H4 (cell line): ENCODE data around the gene THBS2. TPM values are rescaled to one million over a fixed set of nuclear protein-coding genes. Genes with fewer than 3 reads are reported as not detected.
"Not testable (repeated sequence)": the region's sequence is repeated elsewhere in the genome, so short reads cannot be mapped to it uniquely, and the experiment has no call there.

Experiments
- DNase-seq: peaks from one replicate; pipeline ENCODE4 v3.0.0-alpha.2; 2015; ENCODE audit warnings: low spot score
- total RNA-seq: library from RNA; depleted of rRNA; stranded (reverse); fragments of >200 nt; shearing (Covaris generic); gene quantifications from 2 replicates; pipeline ENCODE4 v1.2.3, GENCODE V29; 2014

Gene THBS2
- total RNA-seq, 1 experiment from 2014 or later: 0.19 TPM

- no peak for DNase-seq
Observed at GRCh38 chr6:169271877-169272216, 18.2 kb upstream of the THBS2 start.

- no peak for DNase-seq
Observed at GRCh38 chr6:169271158-169271876, 17.7 kb upstream of the THBS2 start.

GRCh38 chr6:169270077-169270380, 16.4 kb upstream of the THBS2 start:
- not testable (repeated sequence) for DNase-seq

- DNase-seq: no peak
Observed at GRCh38 chr6:169269180-169270076, 15.8 kb upstream of the THBS2 start.

DNA sequence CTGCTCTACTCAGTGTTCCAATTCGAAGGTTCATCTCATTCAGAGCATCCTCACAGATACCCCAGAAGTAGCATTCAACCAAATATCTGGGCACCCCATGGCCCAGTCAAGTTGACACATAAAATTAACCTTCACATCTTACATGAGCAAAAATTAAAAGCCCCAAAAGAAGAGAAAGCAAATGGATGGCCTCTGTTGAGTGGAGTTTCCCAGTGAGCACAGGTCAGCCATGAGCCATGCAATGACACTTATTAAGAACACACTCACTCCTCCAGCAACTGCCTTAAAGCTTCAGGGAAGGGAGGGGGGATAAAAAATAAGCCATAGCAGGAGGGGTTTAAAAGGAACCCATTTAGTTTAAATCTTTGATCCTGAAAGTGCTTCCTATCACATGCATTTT, 14.6 kb upstream of the THBS2 start:
- no peak for DNase-seq

DNA sequence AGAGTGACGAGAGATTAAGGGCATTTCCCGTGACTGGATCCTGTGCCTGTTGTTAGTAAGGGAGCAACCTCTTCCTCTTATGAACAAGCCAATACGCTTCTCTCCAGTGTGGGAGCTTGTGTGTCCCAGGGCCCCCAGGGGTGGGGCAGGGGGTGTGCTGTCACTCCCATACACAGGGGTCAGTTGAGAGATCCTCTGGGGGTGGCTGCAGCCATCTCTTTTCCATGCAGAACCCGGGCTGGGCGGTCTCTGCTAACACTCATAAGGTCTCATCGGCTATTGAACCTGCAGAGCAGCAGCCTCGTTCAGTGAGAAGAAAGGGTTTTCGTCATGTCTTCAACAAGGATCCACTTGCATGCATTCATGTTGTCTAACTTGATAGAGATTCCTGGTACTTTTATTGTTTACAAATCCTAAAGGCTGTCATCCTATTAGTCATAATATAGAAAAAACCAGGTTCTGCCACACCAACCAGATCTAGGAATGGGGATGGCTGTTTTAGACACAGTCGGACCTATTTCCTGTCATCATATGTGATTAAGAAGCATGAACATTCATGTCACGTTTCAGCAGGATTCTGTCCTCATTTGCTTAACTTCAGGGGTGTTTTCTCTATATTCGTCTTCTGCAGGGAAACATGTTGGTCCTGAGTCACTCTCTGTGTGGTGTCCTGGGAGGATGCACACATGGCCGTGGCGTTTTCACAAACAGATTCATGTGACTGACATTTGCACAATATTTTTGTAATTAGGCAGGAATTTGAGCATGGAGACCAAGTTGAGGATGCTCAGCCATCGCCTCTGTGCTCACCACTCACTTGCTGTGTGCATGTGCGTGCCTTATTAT, 13.3 kb upstream of the THBS2 start:
- no peak for DNase-seq

DNA sequence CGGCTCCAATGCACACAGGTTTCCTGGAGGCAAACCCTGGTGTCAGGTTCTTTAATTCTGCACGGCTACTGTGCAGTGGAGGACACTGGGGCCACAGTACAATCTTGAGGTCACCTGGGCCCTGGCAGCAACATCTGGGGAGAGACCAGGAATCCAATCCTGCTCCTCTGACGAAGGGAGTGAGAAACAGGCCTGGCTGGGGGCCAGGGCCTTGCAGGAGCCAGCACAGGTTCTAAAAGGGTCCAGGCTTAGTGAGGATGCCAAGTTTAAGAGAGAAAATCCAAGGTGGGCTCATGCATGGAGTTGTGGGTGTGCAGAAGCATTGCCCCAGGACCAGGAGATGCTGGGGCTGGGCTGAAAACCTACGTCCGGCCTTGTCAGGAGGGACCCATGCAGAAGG, 12.6 kb upstream of the THBS2 start:
- no peak for DNase-seq

DNA sequence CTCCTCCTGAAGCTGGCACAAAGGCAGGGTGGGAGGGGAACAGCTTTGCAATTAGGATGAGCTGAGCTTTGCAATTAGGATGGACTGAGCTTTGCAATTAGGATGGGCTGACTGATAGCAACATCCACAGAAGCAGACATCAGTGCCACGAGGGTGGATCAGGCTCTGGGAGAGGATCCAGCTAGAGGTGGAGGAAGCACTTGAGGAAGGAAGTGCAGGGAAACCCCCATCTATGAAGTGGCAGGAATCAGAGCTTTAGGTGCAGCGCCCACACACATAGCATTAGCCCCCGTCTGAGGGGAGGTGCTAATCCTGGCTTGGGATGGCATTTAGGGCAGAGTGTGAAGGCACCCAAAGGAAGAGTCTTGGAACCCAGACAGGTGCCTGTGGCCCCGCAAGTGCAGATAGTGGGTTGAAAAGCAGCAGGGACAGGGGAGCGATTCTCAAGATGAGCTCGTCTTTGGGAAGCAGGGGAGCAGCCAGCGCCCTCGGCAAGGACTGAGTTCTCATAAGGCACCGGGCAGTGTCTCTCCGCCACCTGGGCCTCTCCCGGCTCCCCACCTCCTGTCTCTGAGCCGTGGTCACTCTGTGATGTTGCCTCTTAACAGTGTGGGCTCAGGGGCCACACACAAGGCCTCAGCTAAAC, 12.0 kb upstream of the THBS2 start:
- no peak for DNase-seq

- DNase-seq: peak; percentile 53
Observed at GRCh38 chr6:169263836-169264608, 10.4 kb upstream of the THBS2 start.

DNA sequence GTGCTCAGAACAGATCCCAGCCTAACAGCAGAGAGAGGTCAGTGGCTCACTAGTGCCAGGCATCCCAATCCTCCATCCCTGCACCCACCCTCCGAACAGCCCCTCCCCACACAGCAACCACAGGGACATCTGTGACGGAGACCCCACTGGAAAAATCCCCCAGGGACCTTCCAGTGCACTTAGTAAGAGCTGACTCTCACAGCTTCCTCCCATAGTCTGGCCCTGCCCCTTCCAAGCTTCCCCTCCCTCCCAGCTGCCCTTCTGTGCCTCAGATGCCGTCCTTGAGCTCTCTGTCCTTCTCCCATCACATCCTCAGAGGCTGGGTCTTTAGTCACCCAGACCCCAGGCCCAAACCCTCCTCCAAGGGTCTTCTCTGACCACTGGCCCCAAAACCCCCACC, 9.7 kb upstream of the THBS2 start:
- no peak for DNase-seq

DNA sequence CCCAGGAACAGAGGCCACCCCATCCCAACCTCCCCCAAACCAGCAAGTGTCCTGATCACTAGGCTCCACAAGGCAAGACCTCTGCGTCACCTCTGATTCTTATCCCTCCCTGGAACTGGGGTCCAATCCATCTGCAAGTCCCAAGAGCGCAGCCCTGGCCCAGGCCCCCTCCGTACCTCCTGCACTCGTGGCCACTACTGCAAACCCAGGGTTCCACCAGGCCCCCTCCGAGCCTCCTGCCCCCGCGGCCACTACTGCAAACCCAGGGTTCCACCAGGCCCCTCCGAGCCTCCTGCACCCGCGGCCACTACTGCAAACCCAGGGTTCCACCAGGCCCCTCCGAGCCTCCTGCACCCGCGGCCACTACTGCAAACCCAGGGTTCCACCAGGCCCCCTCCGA, 9.0 kb upstream of the THBS2 start:
- DNase-seq: not testable (repeated sequence)

- no peak for DNase-seq
Observed at GRCh38 chr6:169256518-169256917, 2.9 kb upstream of the THBS2 start.

DNA sequence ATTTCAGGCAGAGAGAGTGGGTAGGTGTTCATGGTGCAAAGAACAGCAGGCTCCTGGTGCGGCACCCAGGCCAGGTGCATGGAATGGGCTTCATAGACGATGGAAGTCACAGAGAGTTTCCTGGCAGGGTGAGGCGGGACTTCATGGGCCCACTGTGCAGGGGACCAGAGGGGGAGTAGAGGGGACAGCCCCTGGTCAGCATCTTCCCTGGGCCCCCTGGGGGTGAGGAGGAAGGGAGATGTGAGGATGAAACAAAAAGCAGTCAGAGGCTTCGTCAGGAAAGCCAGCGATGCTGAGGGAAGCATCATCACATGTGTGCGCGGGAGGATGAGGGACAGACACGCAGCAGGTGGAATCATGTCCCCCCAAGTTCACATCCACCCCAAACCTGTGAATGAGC, 2.4 kb upstream of the THBS2 start:
- no peak for DNase-seq

DNA sequence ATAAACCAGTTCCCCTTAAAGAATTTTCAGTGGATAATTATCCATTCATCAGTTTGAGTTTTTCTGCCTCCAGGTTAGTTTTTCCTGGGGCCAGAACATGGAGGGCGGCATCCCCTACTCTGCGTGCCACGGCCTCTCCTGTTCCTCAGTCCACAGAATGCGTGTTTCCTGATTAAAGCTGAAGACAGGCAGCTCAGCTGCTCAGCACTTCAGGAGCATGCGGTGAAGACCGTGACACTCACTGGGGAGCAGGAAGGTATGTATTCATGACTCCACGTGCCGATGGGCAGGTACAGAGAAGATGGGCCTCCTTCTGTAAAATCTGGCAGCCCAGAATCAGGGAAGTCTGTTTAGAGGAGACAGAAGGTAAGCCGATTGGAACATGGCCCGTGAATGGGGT, 2.0 kb upstream of the THBS2 start:
- DNase-seq: no peak

DNA sequence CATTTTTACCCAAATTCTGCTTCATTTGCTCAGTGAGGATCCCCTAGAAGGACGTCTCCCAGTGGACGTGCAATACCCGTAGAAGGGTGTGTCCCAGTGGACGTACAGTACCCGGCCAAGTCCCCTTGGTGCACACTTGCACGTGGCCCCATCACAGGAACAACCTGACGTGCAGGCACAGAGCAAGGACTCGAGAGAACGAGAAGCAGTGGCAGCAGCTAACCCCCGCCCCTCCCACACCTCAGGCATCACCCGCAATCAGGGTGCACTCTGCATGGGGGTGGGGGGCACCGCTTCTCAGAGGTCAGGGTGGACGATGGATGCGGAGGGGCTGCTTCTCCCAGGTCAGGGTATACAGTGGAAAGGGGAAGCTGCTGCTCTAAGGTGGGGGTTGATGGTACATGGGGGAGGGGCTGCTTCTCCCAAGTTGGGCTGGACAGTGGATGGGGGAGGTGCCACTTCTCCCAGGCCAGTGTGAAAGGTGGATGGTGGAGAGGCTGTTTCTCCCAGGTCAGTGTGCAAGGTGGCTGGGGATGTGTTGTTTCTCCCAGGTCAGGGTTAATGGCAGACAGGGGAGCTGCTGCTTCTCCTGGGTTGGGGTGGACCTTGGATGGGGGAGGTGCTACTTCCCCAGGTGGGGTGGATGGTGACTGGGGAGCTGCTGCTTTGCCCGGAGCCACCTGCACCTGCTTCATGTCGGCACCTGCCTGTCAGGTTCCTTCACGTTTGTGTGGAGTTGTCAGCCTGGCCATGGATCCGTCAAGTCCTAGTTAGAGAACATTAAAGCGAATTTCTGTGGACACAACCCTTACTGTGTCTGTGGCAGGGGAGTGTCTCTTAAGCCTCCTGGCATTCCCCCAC, 1.0 kb upstream of the THBS2 start:
- DNase-seq: no peak

GRCh38 chr6:169252505-169253189, 999 bp downstream of the THBS2 start:
- DNase-seq: no peak

DNA sequence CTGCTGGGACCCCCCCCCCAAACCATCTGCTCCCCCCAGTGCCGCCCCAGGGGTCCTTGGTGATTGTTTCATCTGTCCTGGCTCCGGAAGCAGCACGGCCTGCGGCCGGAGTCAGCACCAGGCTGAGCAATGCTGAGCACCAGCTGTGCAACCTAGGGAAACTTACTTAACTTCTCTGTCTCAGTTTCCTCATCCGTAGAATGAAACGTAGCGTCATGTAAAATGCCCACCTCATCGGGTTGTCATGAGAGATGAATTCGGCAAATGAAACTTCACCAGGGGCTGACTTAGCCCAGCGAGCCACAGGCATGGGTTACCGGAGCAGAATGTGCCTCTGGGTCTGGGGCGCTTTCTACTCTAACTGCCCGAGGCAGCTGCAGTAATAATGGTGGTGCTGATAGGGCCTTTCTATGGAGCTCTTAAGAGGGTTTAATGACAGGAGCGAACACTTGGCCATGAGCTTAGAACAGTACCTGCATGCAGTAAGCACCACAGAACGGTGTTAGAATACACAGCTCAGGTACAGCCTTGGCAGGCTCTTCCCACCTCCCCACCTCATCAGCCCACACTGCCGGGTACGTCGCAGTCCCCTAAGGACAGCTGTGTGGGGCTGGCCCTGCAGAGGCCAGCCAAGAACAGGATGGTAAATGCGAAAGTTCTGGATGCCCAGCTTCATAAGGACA, 1.7 kb downstream of the THBS2 start:
- no peak for DNase-seq

- no peak for DNase-seq
Observed at GRCh38 chr6:169251371-169251802, 2.3 kb downstream of the THBS2 start.

GRCh38 chr6:169250660-169251059, 3.0 kb downstream of the THBS2 start:
- DNase-seq: peak; percentile 62
